ENCODE data around the gene CELSR1.

DNA sequence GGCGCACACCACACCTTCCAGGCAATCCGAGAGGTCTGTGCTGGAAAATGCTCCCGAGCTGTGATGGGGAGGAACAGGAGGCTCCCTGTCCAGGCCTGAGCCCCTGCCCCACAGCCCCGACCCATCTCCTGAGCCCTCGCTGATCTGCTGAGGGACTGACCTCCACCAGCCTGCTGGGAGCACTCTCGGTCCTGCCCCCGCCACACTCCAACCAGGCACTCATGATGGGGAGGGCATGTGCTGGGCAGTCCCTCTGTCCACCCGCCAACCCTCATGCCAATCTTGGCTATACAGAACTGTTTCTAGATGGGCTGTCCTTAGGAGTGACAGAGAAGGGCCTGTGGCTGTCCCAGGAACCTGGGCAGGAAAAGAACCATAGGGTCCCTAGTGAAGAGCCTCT lies 131.1 kb downstream of the CELSR1 start:
- TF ChIP-seq, protein P1, sequence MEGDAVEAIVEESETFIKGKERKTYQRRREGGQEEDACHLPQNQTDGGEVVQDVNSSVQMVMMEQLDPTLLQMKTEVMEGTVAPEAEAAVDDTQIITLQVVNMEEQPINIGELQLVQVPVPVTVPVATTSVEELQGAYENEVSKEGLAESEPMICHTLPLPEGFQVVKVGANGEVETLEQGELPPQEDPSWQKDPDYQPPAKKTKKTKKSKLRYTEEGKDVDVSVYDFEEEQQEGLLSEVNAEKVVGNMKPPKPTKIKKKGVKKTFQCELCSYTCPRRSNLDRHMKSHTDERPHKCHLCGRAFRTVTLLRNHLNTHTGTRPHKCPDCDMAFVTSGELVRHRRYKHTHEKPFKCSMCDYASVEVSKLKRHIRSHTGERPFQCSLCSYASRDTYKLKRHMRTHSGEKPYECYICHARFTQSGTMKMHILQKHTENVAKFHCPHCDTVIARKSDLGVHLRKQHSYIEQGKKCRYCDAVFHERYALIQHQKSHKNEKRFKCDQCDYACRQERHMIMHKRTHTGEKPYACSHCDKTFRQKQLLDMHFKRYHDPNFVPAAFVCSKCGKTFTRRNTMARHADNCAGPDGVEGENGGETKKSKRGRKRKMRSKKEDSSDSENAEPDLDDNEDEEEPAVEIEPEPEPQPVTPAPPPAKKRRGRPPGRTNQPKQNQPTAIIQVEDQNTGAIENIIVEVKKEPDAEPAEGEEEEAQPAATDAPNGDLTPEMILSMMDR (IDR thresholded peaks at IDR 0.05; ENCODE audit: low read depth, low read length), result no peak
- no peak for TF ChIP-seq EZH2phosphoT487 (IDR thresholded peaks at IDR 0.05; ENCODE audit: low read depth)

Data from OCI-LY3 (cell line).